H1 (cell line): ENCODE results near the gene KLHL40. TPM values are rescaled to one million over a fixed set of nuclear protein-coding genes. Genes with fewer than 3 reads are reported as not detected.

ENCODE experiments used
- CTCF ChIA-PET: fragments of 300-600 bp; sonication (Branson Sonifier 250); formaldehyde crosslinking; loops from one replicate; lab custom pipeline; 2021; ENCODE audit not compliant: partially characterized antibody; lab: Charles Lee
- POLR2A ChIA-PET: fragments of 300-600 bp; sonication (Branson Sonifier 250); formaldehyde crosslinking; loops from one replicate; lab custom pipeline; 2021; ENCODE audit warnings: inconsistent platforms; ENCODE audit not compliant: partially characterized antibody; lab: Charles Lee
- DNase-seq, 2 experiments: peaks; one replicate each; pipeline versions ENCODE4 v3.0.0 to v3.0.0-alpha.2; 2010 to 2022; ENCODE audit warnings: low spot score in 2 of 2, low read depth in 1 of 2, mixed read lengths in 1 of 2
- FAIRE-seq: peaks from 2 replicates; lab custom pipeline; 2011; peaks lifted over from hg19 to GRCh38; lab: Jason Lieb, UNC
- H2AFZ ChIP-seq: 2 replicates; pipeline ENCODE4 v1.8.1; 2012; ENCODE audit warnings: low read length, inconsistent platforms
- H2AK5ac ChIP-seq: 2 replicates; pipeline ENCODE4 v1.6.1; 2013; ENCODE audit warnings: low read depth, low read length
- H2BK120ac ChIP-seq: replicated peaks from 2 replicates; pipeline ENCODE3; 2013; ENCODE audit warnings: low read depth, low read length, inconsistent platforms
- H2BK12ac ChIP-seq: 2 replicates; pipeline ENCODE4 v1.6.1; 2013; ENCODE audit warnings: low read depth, low read length
- H2BK15ac ChIP-seq: 2 replicates; pipeline ENCODE4 v1.6.1; 2013; ENCODE audit warnings: low read length
- H2BK20ac ChIP-seq: 2 replicates; pipeline ENCODE4 v1.6.1; 2013; ENCODE audit warnings: low read length
- H2BK5ac ChIP-seq: 2 replicates; pipeline ENCODE4 v1.6.1; 2013; ENCODE audit warnings: low read depth, low read length
- H3K14ac ChIP-seq: 2 replicates; pipeline ENCODE4 v1.6.1; 2013; ENCODE audit warnings: inconsistent platforms; ENCODE audit not compliant: insufficient read length
- H3K18ac ChIP-seq: 2 replicates; pipeline ENCODE4 v1.6.1; 2013; ENCODE audit warnings: low read length; ENCODE audit errors: extremely low read depth
- H3K23ac ChIP-seq: 2 replicates; pipeline ENCODE4 v1.6.1; 2013; ENCODE audit warnings: inconsistent platforms; ENCODE audit not compliant: insufficient read length
- H3K23me2 ChIP-seq: 2 replicates; pipeline ENCODE4 v1.6.1; 2013; ENCODE audit warnings: low read depth, low read length
- H3K27ac ChIP-seq: 2 replicates; pipeline ENCODE4 v1.6.1; 2011; ENCODE audit warnings: low read depth, low read length, inconsistent platforms
- H3K27me3 ChIP-seq, 4 experiments: replicated peaks in 1 of 4; 1 replicate in 1 of 4; 2 replicates in 3 of 4; pipeline versions ENCODE4 v1.6.1 to v1.8.1; 2011 to 2013; ENCODE audit warnings: low read length in 3 of 4, mild to moderate bottlenecking in 3 of 4, inconsistent platforms in 2 of 4, mixed read lengths in 2 of 4, moderate library complexity in 1 of 4; ENCODE audit not compliant: control insufficient read depth in 3 of 4, insufficient read depth in 3 of 4; ENCODE audit errors: extremely low read depth in 1 of 4
- H3K36me3 ChIP-seq, 4 experiments: 2 replicates each; pipeline versions ENCODE4 v1.6.1 to v1.8.1; 2011 to 2013; ENCODE audit warnings: mild to moderate bottlenecking in 4 of 4, low read length in 3 of 4, moderate library complexity in 2 of 4, control low read depth in 1 of 4, inconsistent platforms in 1 of 4; ENCODE audit not compliant: insufficient read depth in 4 of 4, control insufficient read depth in 2 of 4
- H3K4ac ChIP-seq: replicated peaks from 2 replicates; pipeline ENCODE3; 2013; ENCODE audit warnings: low read length, low read depth, mixed read lengths, inconsistent platforms; ENCODE audit not compliant: insufficient read length
- H3K4me1 ChIP-seq, 4 experiments: replicated peaks in 1 of 4; 1 replicate in 1 of 4; 2 replicates in 3 of 4; pipeline versions ENCODE4 v1.6.1 to v1.8.1; 2011 to 2013; ENCODE audit warnings: low read length in 3 of 4, inconsistent platforms in 2 of 4, mixed read lengths in 1 of 4; ENCODE audit not compliant: insufficient read depth in 4 of 4, control insufficient read depth in 3 of 4
- H3K4me2 ChIP-seq, 2 experiments: 2 replicates each; pipeline versions ENCODE4 v1.6.1 to v1.8.1; 2011 to 2013; ENCODE audit warnings: low read depth in 2 of 2, low read length in 2 of 2, control low read depth in 1 of 2, inconsistent platforms in 1 of 2, mild to moderate bottlenecking in 1 of 2; ENCODE audit not compliant: insufficient read depth in 1 of 2
- H3K4me3 ChIP-seq, 4 experiments: fragments of 200-600, 300-600 bp in 1 of 4; sonication (generic), shearing (Covaris generic), sonication (Bioruptor Twin) in 1 of 4; 2 replicates each; pipeline versions ENCODE4 v1.5.1 to v1.8.1; 2011 to 2016; ENCODE audit warnings: low read length in 4 of 4, low read depth in 3 of 4, control low read depth in 2 of 4, inconsistent platforms in 2 of 4, mild to moderate bottlenecking in 2 of 4, mixed read lengths in 1 of 4, moderate library complexity in 1 of 4; ENCODE audit not compliant: insufficient read depth in 2 of 4; ENCODE audit errors: extremely low read depth in 1 of 4
- H3K56ac ChIP-seq: replicated peaks from 2 replicates; pipeline ENCODE3; 2013; ENCODE audit warnings: low read depth, mild to moderate bottlenecking, mixed read lengths, low read length, inconsistent platforms; ENCODE audit not compliant: insufficient read length
- H3K79me1 ChIP-seq: 2 replicates; pipeline ENCODE4 v1.6.1; 2013; ENCODE audit warnings: low read depth, low read length, control low read depth
- H3K79me2 ChIP-seq, 2 experiments: 2 replicates each; pipeline versions ENCODE4 v1.6.1 to v1.8.1; 2012 to 2013; ENCODE audit warnings: low read length in 2 of 2, mild to moderate bottlenecking in 2 of 2, inconsistent platforms in 1 of 2; ENCODE audit not compliant: insufficient read depth in 2 of 2, control insufficient read depth in 1 of 2
- H3K9ac ChIP-seq, 4 experiments: replicated peaks in 1 of 4; 1 replicate in 1 of 4; 2 replicates in 3 of 4; pipeline versions ENCODE4 v1.6.1 to v1.8.1; 2011 to 2013; ENCODE audit warnings: low read depth in 3 of 4, low read length in 3 of 4, control low read depth in 2 of 4, mild to moderate bottlenecking in 2 of 4, moderate library complexity in 2 of 4, inconsistent platforms in 1 of 4; ENCODE audit errors: extremely low read depth in 1 of 4
- H3K9me3 ChIP-seq, 2 experiments: 2 replicates each; pipeline versions ENCODE4 v1.6.1 to v1.8.1; 2012 to 2013; ENCODE audit warnings: mild to moderate bottlenecking in 2 of 2, moderate library complexity in 2 of 2, control low read depth in 1 of 2, inconsistent platforms in 1 of 2, low read depth in 1 of 2, low read length in 1 of 2, mixed read lengths in 1 of 2; ENCODE audit not compliant: insufficient read depth in 2 of 2
- H4K20me1 ChIP-seq, 2 experiments: replicated peaks in 1 of 2; 2 replicates each; pipeline versions ENCODE3 to v1.8.1; 2011 to 2013; ENCODE audit warnings: inconsistent platforms in 2 of 2, low read length in 2 of 2, mild to moderate bottlenecking in 1 of 2; ENCODE audit not compliant: insufficient read depth in 2 of 2, control insufficient read depth in 1 of 2
- H4K5ac ChIP-seq: 2 replicates; pipeline ENCODE4 v1.6.1; 2013; ENCODE audit warnings: low read length, low read depth, mixed read lengths, inconsistent platforms; ENCODE audit not compliant: insufficient read length
- H4K8ac ChIP-seq: 2 replicates; pipeline ENCODE4 v1.8.0; 2013; ENCODE audit warnings: mild to moderate bottlenecking, moderate library complexity, low read length, inconsistent platforms; ENCODE audit not compliant: insufficient read depth; ENCODE audit errors: extremely low read depth
- H4K91ac ChIP-seq: replicated peaks from 2 replicates; pipeline ENCODE3; 2013; ENCODE audit warnings: low read length, mixed read lengths, inconsistent platforms; ENCODE audit not compliant: insufficient read length
- BACH1 ChIP-seq: IDR thresholded peaks from 2 replicates; pipeline ENCODE4 v1.6.1; 2012; ENCODE audit warnings: low read length, improper control_type of control experiment
- POLR2AphosphoS5 ChIP-seq: IDR thresholded peaks from 2 replicates; pipeline ENCODE4 v1.6.1; 2011; ENCODE audit warnings: low read depth, low read length
- RAD21 ChIP-seq, 2 experiments: IDR thresholded peaks in 1 of 2; conservative IDR thresholded peaks in 1 of 2; 2 replicates each; pipeline ENCODE4 v1.6.1; 2011; ENCODE audit warnings: low read depth in 2 of 2, low read length in 2 of 2, improper control_type of control experiment in 1 of 2, inconsistent platforms in 1 of 2, mild to moderate bottlenecking in 1 of 2, moderate library complexity in 1 of 2
- TAF7 ChIP-seq: optimal IDR thresholded peaks from 2 replicates; pipeline ENCODE3; 2011; ENCODE audit warnings: low read depth, mild to moderate bottlenecking, inconsistent platforms, low read length, moderate library complexity, borderline replicate concordance
- ZNF274 ChIP-seq: IDR thresholded peaks from 2 replicates; pipeline ENCODE4 v1.7.0; 2012; ENCODE audit warnings: low read length, borderline replicate concordance; ENCODE audit errors: extremely low read depth
- WGBS, 2 experiments: shearing (Covaris generic) in 1 of 2; methylation state at CpG; one replicate each; pipeline versions ENCODE4 v1.1.6 to v1.1.7; 2013 to 2015; ENCODE audit warnings: low lambda C conversion rate in 2 of 2, mixed read lengths in 2 of 2, inconsistent platforms in 1 of 2, low coverage in 1 of 2, missing lambda C conversion rate in 1 of 2; ENCODE audit not compliant: insufficient replicate concordance in 2 of 2, insufficient coverage in 1 of 2, insufficient read length in 1 of 2; ENCODE audit errors: extremely low coverage in 1 of 2, missing lambda C conversion rate in 1 of 2; 5-methylcytosine and 5-hydroxymethylcytosine counted together
- polyA plus RNA-seq, 7 experiments: library from polyadenylated mRNA; depleted of rRNA in 3 of 7; stranded (reverse) in 5 of 7; unstranded in 2 of 7; fragments of >200 nt in 5 of 7; fragments of 200-250 nt in 2 of 7; gene quantifications; 1 replicate in 5 of 7; 2 replicates in 1 of 7; 4 replicates in 1 of 7; pipeline versions ENCODE4 v1.2.1 to v1.2.3, GENCODE V29; 2011 to 2013; ENCODE audit warnings: missing spikeins in 2 of 7, mixed read lengths in 2 of 7
- total RNA-seq: library from RNA; stranded (reverse); fragmentation: NEBNext Ultra II Directional; extraction: Animal tissue kit (Norgen Biotek cat#: 25700); gene quantifications from 2 replicates; pipeline ENCODE4 v1.2.1, GENCODE V29; 2021
- TF ChIP-seq, protein P1 (sequence below): IDR thresholded peaks from 2 replicates; pipeline ENCODE4 v1.6.1; 2012; ENCODE audit warnings: inconsistent platforms

The KLHL40 gene
- total and polyA plus RNA-seq, 2 of the 8 experiments (the other 6 are each of a cell fraction or from before 2014, with no cell fraction given), result 0.02 TPM; not detected in 1

GRCh38 chr3:42693530-42693930 is 8.2 kb downstream of the KLHL40 start:
- no peak overlapping the region for H3K4me2 ChIP-seq
- WGBS, 2 experiments, result 91% methylated on average over 4 of the region's 4 CpGs; no CpG with 5 or more reads in 1 of the 2 experiments
- H3K36me3 ChIP-seq, result no peaks in the 10 kb centered on the region
- H3K27ac ChIP-seq, result no peak overlapping the region
- no peak overlapping the region for H4K91ac ChIP-seq
- H2AK5ac ChIP-seq, result no peak overlapping the region
- H3K4ac ChIP-seq, result no peak overlapping the region
- H3K23me2 ChIP-seq, result no peaks in the 10 kb centered on the region
- DNase-seq (no peak), FAIRE-seq (no peak)
- H2BK12ac ChIP-seq, result no peak overlapping the region
- no peak overlapping the region for H3K18ac ChIP-seq
- H4K8ac ChIP-seq, result no peak overlapping the region; the same call in 1 of the 2 replicates
- POLR2A ChIA-PET, result no interaction called here
- no peaks in the 10 kb centered on the region for H3K79me2 ChIP-seq
- H3K9me3 ChIP-seq, result no peaks in the 10 kb centered on the region
- H3K56ac ChIP-seq, result no peak overlapping the region
- peaks cover 0 to 8% (median 4%) of the 10 kb centered on the region in 4 experiments; a peak in 4 of 7 replicates for H3K4me1 ChIP-seq
- no peak overlapping the region for H3K23ac ChIP-seq
- no peaks in the 10 kb centered on the region for H4K20me1 ChIP-seq
- H3K79me1 ChIP-seq, result no peaks in the 10 kb centered on the region
- CTCF ChIA-PET, result interaction anchor here (0.7 to 1.2 kb wide), 4 partner anchors 8 to 51 kb away, joined by 3 to 4 read pairs (median 4); partner anchors contain the start of gene KLHL40
- H4K5ac ChIP-seq, result no peak overlapping the region
- no peak overlapping the region for H3K9ac ChIP-seq
- no peak overlapping the region for H2BK120ac ChIP-seq
- H3K4me3 ChIP-seq, result no peak overlapping the region
- no peak overlapping the region for H2BK20ac ChIP-seq
- no peak overlapping the region for H3K14ac ChIP-seq
- H2BK5ac ChIP-seq, result no peak overlapping the region
- no peak overlapping the region for H2AFZ ChIP-seq
- H2BK15ac ChIP-seq, result no peak overlapping the region
- H3K27me3 ChIP-seq, result 0 out of 7 replicates have a peak, but pooled peaks cover 0 to 2% (median 0%) of the 10 kb centered on the region in 4 experiments
- TF ChIP-seq POLR2AphosphoS5 (no peak), RAD21 (IDR thresholded peaks at IDR 0.05 in 1 of 2, conservative IDR thresholded peaks at IDR 0.05 in 1 of 2; ENCODE audit: low read depth in 2 of 2, low read length in 2 of 2) (no peak), TAF7 (no peak), ZNF274 (no peak), BACH1 (no peak)
- TF ChIP-seq, protein P1, sequence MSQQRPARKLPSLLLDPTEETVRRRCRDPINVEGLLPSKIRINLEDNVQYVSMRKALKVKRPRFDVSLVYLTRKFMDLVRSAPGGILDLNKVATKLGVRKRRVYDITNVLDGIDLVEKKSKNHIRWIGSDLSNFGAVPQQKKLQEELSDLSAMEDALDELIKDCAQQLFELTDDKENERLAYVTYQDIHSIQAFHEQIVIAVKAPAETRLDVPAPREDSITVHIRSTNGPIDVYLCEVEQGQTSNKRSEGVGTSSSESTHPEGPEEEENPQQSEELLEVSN, result no peak
